Activated CD4-positive, CD25-positive, alpha-beta regulatory T cell treated with anti-CD3 and anti-CD28 coated beads, Interleukin-2, amount 50 U/mL, for 72 hours (primary cell): ENCODE results near the gene NAA10.

Experiments
- DNase-seq: peaks from one replicate; pipeline ENCODE4 v3.0.0; 2021

NAA10 gene

DNA sequence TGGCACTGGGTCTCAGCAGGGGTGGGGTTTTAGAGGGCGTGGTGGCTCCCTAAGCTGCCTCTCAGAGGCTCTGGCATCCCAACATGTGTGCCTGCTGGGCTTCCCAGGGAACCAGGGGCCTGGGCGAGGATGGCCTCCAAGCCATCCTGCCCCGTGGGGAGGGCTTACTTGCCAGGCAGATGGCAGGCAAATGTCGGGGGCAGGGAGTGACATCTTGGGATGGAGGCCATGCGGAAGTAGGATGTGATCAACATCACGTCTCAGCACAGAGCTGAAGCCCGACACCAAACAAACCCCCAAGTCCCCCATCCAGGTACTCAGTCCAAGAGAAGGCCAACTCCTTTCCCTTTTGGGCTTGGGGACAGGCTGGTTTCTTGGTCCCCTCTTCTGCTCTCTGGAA lies 53.6 kb downstream of the NAA10 start:
- no peak for DNase-seq

DNA sequence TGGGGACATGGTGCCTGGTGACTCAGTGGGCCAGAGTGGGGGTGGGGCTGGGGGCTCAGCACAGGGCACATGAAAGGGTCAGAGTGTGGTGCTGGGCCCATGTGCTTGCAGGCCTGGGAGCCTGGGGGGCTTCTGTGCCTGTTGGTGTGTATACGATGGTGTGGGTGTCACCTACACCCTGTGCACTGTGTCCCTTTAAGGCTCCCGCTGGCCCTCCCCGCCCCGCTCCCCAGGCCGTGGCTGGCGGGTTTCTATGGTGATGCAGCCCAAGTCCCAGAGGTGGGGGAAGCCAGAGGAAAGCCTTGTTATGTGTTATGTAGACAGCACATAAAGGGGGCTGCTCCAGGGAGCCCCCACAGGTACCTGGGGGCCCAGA lies 54.4 kb downstream of the NAA10 start:
- DNase-seq: no peak

DNA sequence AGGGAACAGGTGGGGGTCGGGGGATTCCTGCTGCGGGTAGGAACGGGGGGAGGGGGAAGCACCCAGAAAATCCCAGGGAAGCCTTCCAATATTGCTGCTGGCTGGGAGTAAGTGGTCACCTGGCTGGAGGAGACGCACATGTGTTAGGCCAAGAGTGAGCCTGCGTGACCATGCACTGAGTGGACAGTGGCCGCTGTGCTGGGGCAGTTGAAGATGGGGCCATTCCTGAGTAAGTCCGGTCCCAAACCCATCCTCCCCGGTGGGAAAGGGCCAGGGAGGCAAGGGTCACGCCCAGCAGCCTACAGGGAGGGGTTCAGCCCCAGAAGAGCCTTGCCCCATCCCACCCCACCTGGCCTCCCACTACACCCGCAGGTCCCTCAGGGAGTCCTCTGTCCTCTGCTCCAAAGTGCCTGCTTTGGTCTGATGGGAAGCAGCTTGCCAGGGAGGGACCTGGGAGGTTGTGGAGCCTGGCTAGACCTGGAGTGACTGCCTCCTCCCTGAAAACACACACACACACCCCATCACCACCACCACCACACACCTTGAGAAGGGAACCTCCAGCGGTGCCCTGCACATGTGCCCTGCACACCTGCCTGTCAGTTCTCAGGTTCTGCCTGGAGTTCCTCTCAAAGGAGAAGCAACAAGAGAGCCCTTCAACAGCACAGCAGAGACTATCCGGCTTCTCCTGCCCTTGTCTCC lies 54.9 kb downstream of the NAA10 start:
- DNase-seq: no peak
